Liver (tissue), 3 donors: ENCODE measurements around the gene SPON2.

ENCODE experiments used
- RAD21 ChIP-seq, 2 donors: IDR thresholded peaks; 2 replicates each; pipeline ENCODE4 v1.6.1; 2016; ENCODE audit warnings: antibody characterized with exemption in 2 of 2, mild to moderate bottlenecking in 2 of 2
- RXRA ChIP-seq, 2 donors: IDR thresholded peaks; 2 replicates each; pipeline ENCODE4 v1.6.1; 2017 to 2018; ENCODE audit warnings: antibody characterized with exemption in 2 of 2, mild to moderate bottlenecking in 1 of 2
- TF ChIP-seq, protein P1 (sequence below): fragments of 150-350 bp; IDR thresholded peaks from 2 replicates; pipeline ENCODE4 v1.5.1; 2017; ENCODE audit warnings: improper control_type of control experiment, low read depth, low read length; ENCODE audit not compliant: missing input control
- donor health status: healthy.
- donor health status: healthy.

DNA sequence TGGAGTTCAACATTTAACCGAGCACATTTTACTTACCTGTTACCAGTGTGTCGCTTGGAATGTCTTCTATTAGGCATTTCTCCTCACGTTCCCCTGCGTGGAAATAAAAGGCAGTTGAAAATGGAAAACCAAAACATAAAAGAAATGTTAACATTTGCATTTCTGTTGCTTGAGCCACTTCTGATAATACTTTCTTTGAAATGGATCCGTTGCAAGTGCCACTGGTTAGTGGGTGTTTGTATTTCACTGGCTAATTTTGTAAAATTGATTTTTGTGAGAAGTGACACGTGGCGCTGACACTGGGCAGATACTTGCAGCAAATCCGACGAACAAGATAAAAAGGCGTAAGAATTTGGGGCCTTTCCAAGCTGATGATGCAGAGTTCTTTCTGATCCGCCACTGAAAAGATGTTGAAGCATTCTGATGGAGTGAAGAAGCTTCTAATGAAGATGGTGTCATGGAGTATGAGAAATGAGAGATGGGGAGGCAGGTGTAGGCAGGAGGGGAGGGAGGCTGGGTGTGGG lies 18.8 kb downstream of the SPON2 start:
- TF ChIP-seq, protein P1, sequence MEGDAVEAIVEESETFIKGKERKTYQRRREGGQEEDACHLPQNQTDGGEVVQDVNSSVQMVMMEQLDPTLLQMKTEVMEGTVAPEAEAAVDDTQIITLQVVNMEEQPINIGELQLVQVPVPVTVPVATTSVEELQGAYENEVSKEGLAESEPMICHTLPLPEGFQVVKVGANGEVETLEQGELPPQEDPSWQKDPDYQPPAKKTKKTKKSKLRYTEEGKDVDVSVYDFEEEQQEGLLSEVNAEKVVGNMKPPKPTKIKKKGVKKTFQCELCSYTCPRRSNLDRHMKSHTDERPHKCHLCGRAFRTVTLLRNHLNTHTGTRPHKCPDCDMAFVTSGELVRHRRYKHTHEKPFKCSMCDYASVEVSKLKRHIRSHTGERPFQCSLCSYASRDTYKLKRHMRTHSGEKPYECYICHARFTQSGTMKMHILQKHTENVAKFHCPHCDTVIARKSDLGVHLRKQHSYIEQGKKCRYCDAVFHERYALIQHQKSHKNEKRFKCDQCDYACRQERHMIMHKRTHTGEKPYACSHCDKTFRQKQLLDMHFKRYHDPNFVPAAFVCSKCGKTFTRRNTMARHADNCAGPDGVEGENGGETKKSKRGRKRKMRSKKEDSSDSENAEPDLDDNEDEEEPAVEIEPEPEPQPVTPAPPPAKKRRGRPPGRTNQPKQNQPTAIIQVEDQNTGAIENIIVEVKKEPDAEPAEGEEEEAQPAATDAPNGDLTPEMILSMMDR, result no peak
- TF ChIP-seq RAD21 (IDR thresholded peaks at IDR 0.05), result no peak
- no peak for TF ChIP-seq RXRA (IDR thresholded peaks at IDR 0.05)
